K562 (cell line): Measurements from ENCODE around the gene DAW1. TPM values are rescaled to one million over a fixed set of nuclear protein-coding genes. Genes with fewer than 3 reads are reported as not detected.

Experiments
- ATAC-seq: fragments of 200-7000 bp; cut with Tn5 transposase; 3 replicates; pipeline ENCODE4 v1.9.1; 2020; ENCODE audit warnings: moderate library complexity
- BruUV-seq: library from RNA; stranded (reverse); fragments of 400-500 nt; replicated peaks from 2 replicates; lab custom pipeline; 2021; lab: Mats Ljungman, UMichigan
- CTCF ChIA-PET: fragments of 300-600 bp; formaldehyde crosslinking; extraction: SDS; loops from one replicate; lab custom pipeline; 2021; ENCODE audit warnings: low intra/inter-chr PET ratio; lab: Yijun Ruan, JAX
- POLR2A ChIA-PET: fragments of 300-600, 350-650 bp; sonication (Branson Sonifier 250); formaldehyde crosslinking; extraction: SDS; loops from one replicate; lab custom pipeline; 2021; ENCODE audit warnings: antibody characterized with exemption, inconsistent platforms; lab: Yijun Ruan, JAX
- DNase-seq, 4 experiments: peaks; one replicate each; pipeline versions ENCODE4 v3.0.0 to v3.0.0-alpha.2; 2011 to 2018; ENCODE audit warnings: low spot score in 3 of 4, mixed read lengths in 3 of 4; ENCODE audit errors: extremely low read depth in 1 of 4
- FAIRE-seq: peaks from 2 replicates; lab custom pipeline; 2011; peaks lifted over from hg19 to GRCh38; lab: Jason Lieb, UNC
- H2AFZ ChIP-seq: 2 replicates; pipeline ENCODE4 v1.6.0; 2011; ENCODE audit warnings: low read depth, low read length, control low read depth, inconsistent platforms
- H3K27ac ChIP-seq: fragments of 200-600 bp; 3 replicates; pipeline ENCODE4 v1.8.0; 2011; ENCODE audit warnings: low read depth, mild to moderate bottlenecking, control low read depth, inconsistent platforms, low read length, moderate library complexity, mixed read lengths; ENCODE audit errors: extremely low read depth
- H3K27me3 ChIP-seq, 2 experiments: fragments of 300-600 bp in 1 of 2; 2 replicates in 1 of 2; 3 replicates in 1 of 2; pipeline versions ENCODE4 v1.6.0 to v1.8.0; 2011; ENCODE audit warnings: inconsistent platforms in 2 of 2, low read length in 2 of 2, mild to moderate bottlenecking in 1 of 2, mixed read lengths in 1 of 2, moderate library complexity in 1 of 2; ENCODE audit not compliant: control insufficient read depth in 2 of 2, insufficient read depth in 2 of 2
- H3K36me3 ChIP-seq: fragments of 300-600 bp; 3 replicates; pipeline ENCODE4 v1.8.0; 2011; ENCODE audit warnings: mild to moderate bottlenecking, low read length, inconsistent platforms; ENCODE audit not compliant: control insufficient read depth, insufficient read depth
- H3K4me1 ChIP-seq, 2 experiments: fragments of 200-600 bp in 1 of 2; replicated peaks in 1 of 2; 2 replicates in 1 of 2; 3 replicates in 1 of 2; pipeline versions ENCODE4 v1.5.1 to v1.8.0; 2011; ENCODE audit warnings: inconsistent platforms in 2 of 2, low read length in 2 of 2, mild to moderate bottlenecking in 1 of 2, mixed read lengths in 1 of 2, moderate library complexity in 1 of 2; ENCODE audit not compliant: control insufficient read depth in 2 of 2, insufficient read depth in 2 of 2
- H3K4me2 ChIP-seq: 2 replicates; pipeline ENCODE4 v1.6.1; 2011; ENCODE audit warnings: low read length, control low read depth, inconsistent platforms, mixed read lengths; ENCODE audit not compliant: insufficient read depth
- H3K4me3 ChIP-seq: fragments of 200-600 bp; sonication (generic), shearing (Covaris generic); 2 replicates; pipeline ENCODE4 v1.5.1; 2016; ENCODE audit warnings: control low read depth, inconsistent platforms
- H3K79me2 ChIP-seq: fragments of 200-600 bp; 3 replicates; pipeline ENCODE4 v1.8.0; 2011; ENCODE audit warnings: low read length, inconsistent platforms; ENCODE audit not compliant: control insufficient read depth, insufficient read depth
- H3K9ac ChIP-seq, 2 experiments: 2 replicates each; pipeline versions ENCODE4 v1.6.0 to v1.6.1; 2011; ENCODE audit warnings: low read depth in 2 of 2, low read length in 2 of 2, control low read depth in 1 of 2, inconsistent platforms in 1 of 2, mild to moderate bottlenecking in 1 of 2, mixed read lengths in 1 of 2; ENCODE audit not compliant: insufficient read depth in 1 of 2
- H3K9me1 ChIP-seq: one replicate; pipeline ENCODE4 v1.6.0; 2011; ENCODE audit warnings: inconsistent platforms, mild to moderate bottlenecking, low read length, moderate library complexity; ENCODE audit not compliant: control insufficient read depth, insufficient read depth
- H3K9me3 ChIP-seq: replicated peaks from 2 replicates; pipeline ENCODE4 v1.5.1; 2011; ENCODE audit warnings: low read depth, low read length, inconsistent platforms; ENCODE audit not compliant: control insufficient read depth, insufficient read depth
- H4K20me1 ChIP-seq: replicated peaks from 2 replicates; pipeline ENCODE4 v1.6.1; 2011; ENCODE audit warnings: low read length, inconsistent platforms, mixed read lengths; ENCODE audit not compliant: control insufficient read depth, insufficient read depth
- ATF7 ChIP-seq: fragments of 450-650 bp; IDR thresholded peaks from 2 replicates; pipeline ENCODE4 v1.7.1; 2014; ENCODE audit warnings: mild to moderate bottlenecking, moderate library complexity
- FOSL1 ChIP-seq: fragments of 200-800 bp; sonication (Bioruptor generic); conservative IDR thresholded peaks from 2 replicates; pipeline ENCODE4 v1.6.1; 2016; ENCODE audit warnings: missing genetic modification characterization, missing compliant biosample characterization
- HSF4 ChIP-seq: fragments of 250-450 bp; sonication (Bioruptor Pico); IDR thresholded peaks from 2 replicates; pipeline ENCODE4 v2.1.2; 2022; ENCODE audit warnings: mild to moderate bottlenecking, moderate library complexity, borderline replicate concordance
- ILK ChIP-seq: fragments of 450-650 bp; IDR thresholded peaks from 2 replicates; pipeline ENCODE4 v1.6.1; 2016; ENCODE audit warnings: missing genetic modification characterization, low read depth, mild to moderate bottlenecking, missing compliant biosample characterization, moderate library complexity, borderline replicate concordance
- MEIS2 ChIP-seq: fragments of 450-650 bp; IDR thresholded peaks from 2 replicates; pipeline ENCODE4 v1.6.1; 2014; ENCODE audit warnings: mild to moderate bottlenecking; ENCODE audit not compliant: partially characterized antibody
- NFE2 ChIP-seq: IDR thresholded peaks from 2 replicates; pipeline ENCODE4 v1.6.1; 2014; ENCODE audit warnings: antibody characterized with exemption, low read depth
- NR2C2 ChIP-seq, 2 experiments: fragments of 200-800 bp in 1 of 2; sonication (Bioruptor generic) in 1 of 2; sonication (generic) in 1 of 2; formaldehyde crosslinking in 1 of 2; IDR thresholded peaks; 2 replicates each; pipeline versions ENCODE4 v1.6.1 to v1.8.0; 2016 to 2022; ENCODE audit warnings: mild to moderate bottlenecking in 1 of 2, missing compliant biosample characterization in 1 of 2, missing genetic modification characterization in 1 of 2, missing genetic modification reagents in 1 of 2
- SMC3 ChIP-seq: conservative IDR thresholded peaks from 2 replicates; pipeline ENCODE4 v1.6.1; 2011; ENCODE audit warnings: low read depth, low read length, improper control_type of control experiment; ENCODE audit not compliant: insufficient read depth
- TAF15 ChIP-seq: fragments of 200-400 bp; formaldehyde crosslinking; IDR thresholded peaks from 2 replicates; pipeline ENCODE4 v1.6.1; 2017; ENCODE audit warnings: mild to moderate bottlenecking, low read depth, low read length, moderate library complexity
- TFAP4 ChIP-seq: sonication (generic); formaldehyde crosslinking; IDR thresholded peaks from 2 replicates; pipeline ENCODE4 v1.8.0; 2022; ENCODE audit warnings: missing genetic modification reagents, mild to moderate bottlenecking, moderate library complexity, borderline replicate concordance
- TOE1 ChIP-seq, 2 experiments: fragments of 450-650 bp in 1 of 2; sonication (generic) in 1 of 2; formaldehyde crosslinking in 1 of 2; IDR thresholded peaks; 2 replicates each; pipeline versions ENCODE4 v1.7.1 to v1.8.0; 2016 to 2022; ENCODE audit warnings: borderline replicate concordance in 2 of 2, mild to moderate bottlenecking in 2 of 2, antibody characterized with exemption in 1 of 2, inconsistent platforms in 1 of 2, low read depth in 1 of 2, missing genetic modification reagents in 1 of 2, moderate library complexity in 1 of 2
- ZBTB5 ChIP-seq: fragments of 450-650 bp; IDR thresholded peaks from 2 replicates; pipeline ENCODE4 v1.6.1; 2017; ENCODE audit warnings: antibody characterized with exemption
- ZKSCAN3 ChIP-seq: fragments of 250-450 bp; sonication (Bioruptor Pico); IDR thresholded peaks from 2 replicates; pipeline ENCODE4 v1.4.0; 2020
- ZNF12 ChIP-seq: sonication (generic); formaldehyde crosslinking; IDR thresholded peaks from 2 replicates; pipeline ENCODE4 v1.4.0; 2020; ENCODE audit warnings: mild to moderate bottlenecking, missing genetic modification reagents
- ZNF121 ChIP-seq: sonication (generic); formaldehyde crosslinking; conservative IDR thresholded peaks from 2 replicates; pipeline ENCODE4 v1.8.0; 2022; ENCODE audit warnings: missing genetic modification reagents
- ZNF395 ChIP-seq: fragments of 200-800 bp; sonication (Bioruptor generic); IDR thresholded peaks from 2 replicates; pipeline ENCODE4 v1.6.1; 2017; ENCODE audit warnings: missing genetic modification characterization, missing compliant biosample characterization
- WGBS: fragments of 100-300 bp; shearing (Covaris generic); methylation state at CpG from one replicate; pipeline ENCODE4 v1.1.6; 2016; ENCODE audit warnings: low coverage, mixed read lengths; ENCODE audit not compliant: insufficient coverage; ENCODE audit errors: missing lambda C conversion rate; 5-methylcytosine and 5-hydroxymethylcytosine counted together
- in situ Hi-C: fragments of 300-500 bp; cut with MboI; formaldehyde crosslinking; loops from 4 replicates; pipeline ENCODE4 v1.15.0; 2018; ENCODE audit warnings: inconsistent platforms, mixed read lengths
- intact Hi-C: fragments of 100-400 bp; cut with micrococcal nuclease; formaldehyde crosslinking; loops from 2 replicates; pipeline ENCODE4 v1.14.2; 2022
- polyA plus RNA-seq, 8 experiments: library from polyadenylated mRNA; depleted of rRNA in 4 of 8; stranded (reverse) in 5 of 8; unstranded in 3 of 8; fragments of >200 nt; fragmentation: Nextera tagmentation in 2 of 8; fragmentation: Illumina TruSeq in 1 of 8; extraction: Ambion mirVana in 2 of 8; extraction: Trizol in 1 of 8; gene quantifications; 2 replicates each; pipeline versions ENCODE4 v1.2.1 to v1.2.3, GENCODE V29; 2011 to 2014; ENCODE audit warnings: inconsistent platforms in 1 of 8, missing spikeins in 1 of 8
- total RNA-seq, 7 experiments: library from RNA; depleted of rRNA in 6 of 7; stranded (reverse); fragments of >200 nt in 6 of 7; fragmentation: Illumina TruSeq in 2 of 7; extraction: Trizol in 2 of 7; gene quantifications; 2 replicates each; pipeline versions ENCODE4 v1.2.1 to v1.2.3, GENCODE V29; 2011 to 2021; ENCODE audit warnings: low replicate concordance in 1 of 7

DAW1 gene
- total and polyA plus RNA-seq, 9 of the 15 experiments (the other 6 are each of a cell fraction or from before 2014, with no cell fraction given) = not detected

- H2AFZ ChIP-seq = no peak overlapping the region
- 0% methylated on average over 3 of the region's 3 CpGs for WGBS
- no peaks in the 10 kb centered on the region for H3K4me1 ChIP-seq
- ChIA-PET POLR2A (no interaction called here), CTCF (no interaction called here)
- H3K79me2 ChIP-seq = no peaks in the 10 kb centered on the region
- DNase-seq (no peak), FAIRE-seq (no peak), ATAC-seq (no peak)
- intact Hi-C loops (no loop called here), in situ Hi-C loops (no loop called here)
- no peak overlapping the region for H3K27ac ChIP-seq
- H3K9me1 ChIP-seq = no peaks in the 10 kb centered on the region
- H3K4me2 ChIP-seq = no peak overlapping the region
- no peaks in the 10 kb centered on the region for H3K27me3 ChIP-seq
- H3K36me3 ChIP-seq = no peaks in the 10 kb centered on the region
- H3K9me3 ChIP-seq = no peaks in the 10 kb centered on the region
- no peak overlapping the region for H3K4me3 ChIP-seq
- no peaks in the 10 kb centered on the region for H4K20me1 ChIP-seq
- BruUV-seq = no TSS peak
- no peak overlapping the region for H3K9ac ChIP-seq
- TF ChIP-seq HSF4 (CRISPR knock-in tag) (no peak), FOSL1 (no peak), MEIS2 (no peak), TAF15 (no peak), ZNF395 (CRISPR knock-in tag) (no peak), TOE1 (IDR thresholded peaks at IDR 0.05; ENCODE audit: borderline replicate concordance) (no peak), TOE1 (CRISPR knock-in tag; IDR thresholded peaks at IDR 0.05; ENCODE audit: borderline replicate concordance, low read depth) (no peak), TFAP4 (no peak), ZBTB5 (no peak), NR2C2 (CRISPR knock-in tag; IDR thresholded peaks at IDR 0.05) (no peak), NR2C2 (tag; IDR thresholded peaks at IDR 0.05) (no peak), ZNF12 (CRISPR knock-in tag) (no peak), ZKSCAN3 (no peak), SMC3 (no peak), ATF7 (no peak), ZNF121 (no peak), ILK (tag) (no peak), NFE2 (no peak)
Measured at GRCh38 chr2:227848146-227848545, 23.3 kb upstream of the DAW1 start.
